H1 (cell line): ENCODE results near the gene PDE4C. TPM values are rescaled to one million over a fixed set of nuclear protein-coding genes. Genes with fewer than 3 reads are reported as not detected.

Experiments
- CTCF ChIA-PET: fragments of 300-600 bp; sonication (Branson Sonifier 250); formaldehyde crosslinking; loops from one replicate; lab custom pipeline; 2021; ENCODE audit not compliant: partially characterized antibody; lab: Charles Lee
- POLR2A ChIA-PET: fragments of 300-600 bp; sonication (Branson Sonifier 250); formaldehyde crosslinking; loops from one replicate; lab custom pipeline; 2021; ENCODE audit warnings: inconsistent platforms; ENCODE audit not compliant: partially characterized antibody; lab: Charles Lee
- DNase-seq, 2 experiments: peaks; one replicate each; pipeline versions ENCODE4 v3.0.0 to v3.0.0-alpha.2; 2010 to 2022; ENCODE audit warnings: low spot score in 2 of 2, low read depth in 1 of 2, mixed read lengths in 1 of 2
- FAIRE-seq: peaks from 2 replicates; lab custom pipeline; 2011; peaks lifted over from hg19 to GRCh38; lab: Jason Lieb, UNC
- H2AFZ ChIP-seq: 2 replicates; pipeline ENCODE4 v1.8.1; 2012; ENCODE audit warnings: low read length, inconsistent platforms
- H2AK5ac ChIP-seq: 2 replicates; pipeline ENCODE4 v1.6.1; 2013; ENCODE audit warnings: low read depth, low read length
- H2BK120ac ChIP-seq: replicated peaks from 2 replicates; pipeline ENCODE3; 2013; ENCODE audit warnings: low read depth, low read length, inconsistent platforms
- H2BK12ac ChIP-seq: 2 replicates; pipeline ENCODE4 v1.6.1; 2013; ENCODE audit warnings: low read depth, low read length
- H2BK15ac ChIP-seq: 2 replicates; pipeline ENCODE4 v1.6.1; 2013; ENCODE audit warnings: low read length
- H2BK20ac ChIP-seq: 2 replicates; pipeline ENCODE4 v1.6.1; 2013; ENCODE audit warnings: low read length
- H2BK5ac ChIP-seq: 2 replicates; pipeline ENCODE4 v1.6.1; 2013; ENCODE audit warnings: low read depth, low read length
- H3K14ac ChIP-seq: 2 replicates; pipeline ENCODE4 v1.6.1; 2013; ENCODE audit warnings: inconsistent platforms; ENCODE audit not compliant: insufficient read length
- H3K18ac ChIP-seq: 2 replicates; pipeline ENCODE4 v1.6.1; 2013; ENCODE audit warnings: low read length; ENCODE audit errors: extremely low read depth
- H3K23ac ChIP-seq: 2 replicates; pipeline ENCODE4 v1.6.1; 2013; ENCODE audit warnings: inconsistent platforms; ENCODE audit not compliant: insufficient read length
- H3K23me2 ChIP-seq: 2 replicates; pipeline ENCODE4 v1.6.1; 2013; ENCODE audit warnings: low read depth, low read length
- H3K27ac ChIP-seq: 2 replicates; pipeline ENCODE4 v1.6.1; 2011; ENCODE audit warnings: low read depth, low read length, inconsistent platforms
- H3K27me3 ChIP-seq, 4 experiments: replicated peaks in 1 of 4; 1 replicate in 1 of 4; 2 replicates in 3 of 4; pipeline versions ENCODE4 v1.6.1 to v1.8.1; 2011 to 2013; ENCODE audit warnings: low read length in 3 of 4, mild to moderate bottlenecking in 3 of 4, inconsistent platforms in 2 of 4, mixed read lengths in 2 of 4, moderate library complexity in 1 of 4; ENCODE audit not compliant: control insufficient read depth in 3 of 4, insufficient read depth in 3 of 4; ENCODE audit errors: extremely low read depth in 1 of 4
- H3K36me3 ChIP-seq, 4 experiments: 2 replicates each; pipeline versions ENCODE4 v1.6.1 to v1.8.1; 2011 to 2013; ENCODE audit warnings: mild to moderate bottlenecking in 4 of 4, low read length in 3 of 4, moderate library complexity in 2 of 4, control low read depth in 1 of 4, inconsistent platforms in 1 of 4; ENCODE audit not compliant: insufficient read depth in 4 of 4, control insufficient read depth in 2 of 4
- H3K4ac ChIP-seq: replicated peaks from 2 replicates; pipeline ENCODE3; 2013; ENCODE audit warnings: low read length, low read depth, mixed read lengths, inconsistent platforms; ENCODE audit not compliant: insufficient read length
- H3K4me1 ChIP-seq, 4 experiments: replicated peaks in 1 of 4; 1 replicate in 1 of 4; 2 replicates in 3 of 4; pipeline versions ENCODE4 v1.6.1 to v1.8.1; 2011 to 2013; ENCODE audit warnings: low read length in 3 of 4, inconsistent platforms in 2 of 4, mixed read lengths in 1 of 4; ENCODE audit not compliant: insufficient read depth in 4 of 4, control insufficient read depth in 3 of 4
- H3K4me2 ChIP-seq, 2 experiments: 2 replicates each; pipeline versions ENCODE4 v1.6.1 to v1.8.1; 2011 to 2013; ENCODE audit warnings: low read depth in 2 of 2, low read length in 2 of 2, control low read depth in 1 of 2, inconsistent platforms in 1 of 2, mild to moderate bottlenecking in 1 of 2; ENCODE audit not compliant: insufficient read depth in 1 of 2
- H3K4me3 ChIP-seq, 4 experiments: fragments of 200-600, 300-600 bp in 1 of 4; sonication (generic), shearing (Covaris generic), sonication (Bioruptor Twin) in 1 of 4; 2 replicates each; pipeline versions ENCODE4 v1.5.1 to v1.8.1; 2011 to 2016; ENCODE audit warnings: low read length in 4 of 4, low read depth in 3 of 4, control low read depth in 2 of 4, inconsistent platforms in 2 of 4, mild to moderate bottlenecking in 2 of 4, mixed read lengths in 1 of 4, moderate library complexity in 1 of 4; ENCODE audit not compliant: insufficient read depth in 2 of 4; ENCODE audit errors: extremely low read depth in 1 of 4
- H3K56ac ChIP-seq: replicated peaks from 2 replicates; pipeline ENCODE3; 2013; ENCODE audit warnings: low read depth, mild to moderate bottlenecking, mixed read lengths, low read length, inconsistent platforms; ENCODE audit not compliant: insufficient read length
- H3K79me1 ChIP-seq: 2 replicates; pipeline ENCODE4 v1.6.1; 2013; ENCODE audit warnings: low read depth, low read length, control low read depth
- H3K79me2 ChIP-seq, 2 experiments: 2 replicates each; pipeline versions ENCODE4 v1.6.1 to v1.8.1; 2012 to 2013; ENCODE audit warnings: low read length in 2 of 2, mild to moderate bottlenecking in 2 of 2, inconsistent platforms in 1 of 2; ENCODE audit not compliant: insufficient read depth in 2 of 2, control insufficient read depth in 1 of 2
- H3K9ac ChIP-seq, 4 experiments: replicated peaks in 1 of 4; 1 replicate in 1 of 4; 2 replicates in 3 of 4; pipeline versions ENCODE4 v1.6.1 to v1.8.1; 2011 to 2013; ENCODE audit warnings: low read depth in 3 of 4, low read length in 3 of 4, control low read depth in 2 of 4, mild to moderate bottlenecking in 2 of 4, moderate library complexity in 2 of 4, inconsistent platforms in 1 of 4; ENCODE audit errors: extremely low read depth in 1 of 4
- H3K9me3 ChIP-seq, 2 experiments: 2 replicates each; pipeline versions ENCODE4 v1.6.1 to v1.8.1; 2012 to 2013; ENCODE audit warnings: mild to moderate bottlenecking in 2 of 2, moderate library complexity in 2 of 2, control low read depth in 1 of 2, inconsistent platforms in 1 of 2, low read depth in 1 of 2, low read length in 1 of 2, mixed read lengths in 1 of 2; ENCODE audit not compliant: insufficient read depth in 2 of 2
- H4K20me1 ChIP-seq, 2 experiments: replicated peaks in 1 of 2; 2 replicates each; pipeline versions ENCODE3 to v1.8.1; 2011 to 2013; ENCODE audit warnings: inconsistent platforms in 2 of 2, low read length in 2 of 2, mild to moderate bottlenecking in 1 of 2; ENCODE audit not compliant: insufficient read depth in 2 of 2, control insufficient read depth in 1 of 2
- H4K5ac ChIP-seq: 2 replicates; pipeline ENCODE4 v1.6.1; 2013; ENCODE audit warnings: low read length, low read depth, mixed read lengths, inconsistent platforms; ENCODE audit not compliant: insufficient read length
- H4K8ac ChIP-seq: 2 replicates; pipeline ENCODE4 v1.8.0; 2013; ENCODE audit warnings: mild to moderate bottlenecking, moderate library complexity, low read length, inconsistent platforms; ENCODE audit not compliant: insufficient read depth; ENCODE audit errors: extremely low read depth
- H4K91ac ChIP-seq: replicated peaks from 2 replicates; pipeline ENCODE3; 2013; ENCODE audit warnings: low read length, mixed read lengths, inconsistent platforms; ENCODE audit not compliant: insufficient read length
- BCL11A ChIP-seq, 2 experiments: IDR thresholded peaks; one replicate each; pipeline ENCODE4 v1.6.1; 2011; ENCODE audit warnings: low read depth in 2 of 2, low read length in 2 of 2, mild to moderate bottlenecking in 2 of 2
- CHD1 ChIP-seq: IDR thresholded peaks from 2 replicates; pipeline ENCODE4 v1.6.1; 2012; ENCODE audit warnings: low read depth, low read length, improper control_type of control experiment
- GABPA ChIP-seq: IDR thresholded peaks from 2 replicates; pipeline ENCODE4 v1.6.1; 2011; ENCODE audit warnings: mild to moderate bottlenecking, low read length, moderate library complexity, borderline replicate concordance; ENCODE audit not compliant: insufficient read depth
- HDAC2 ChIP-seq, 2 experiments: fragments of 300-600 bp in 1 of 2; sonication (generic) in 1 of 2; IDR thresholded peaks; 2 replicates each; pipeline ENCODE4 v1.6.1; 2011 to 2012; ENCODE audit warnings: low read depth in 2 of 2, low read length in 2 of 2, mild to moderate bottlenecking in 2 of 2, moderate library complexity in 2 of 2, borderline replicate concordance in 1 of 2, inconsistent platforms in 1 of 2
- KDM1A ChIP-seq: fragments of 200-600, 300-600 bp; sonication (generic); IDR thresholded peaks from 2 replicates; pipeline ENCODE4 v1.7.1; 2016; ENCODE audit warnings: mild to moderate bottlenecking, low read length, borderline replicate concordance
- RXRA ChIP-seq: IDR thresholded peaks from 2 replicates; pipeline ENCODE4 v1.6.1; 2011; ENCODE audit warnings: low read depth, mild to moderate bottlenecking, low read length, moderate library complexity; ENCODE audit not compliant: insufficient read depth
- SIN3A ChIP-seq, 2 experiments: IDR thresholded peaks in 1 of 2; conservative IDR thresholded peaks in 1 of 2; 2 replicates each; pipeline ENCODE4 v1.6.1; 2011 to 2012; ENCODE audit warnings: low read length in 2 of 2, improper control_type of control experiment in 1 of 2, low read depth in 1 of 2, mild to moderate bottlenecking in 1 of 2
- SP1 ChIP-seq: IDR thresholded peaks from 2 replicates; pipeline ENCODE4 v1.6.1; 2011; ENCODE audit warnings: low read depth, low read length
- SP2 ChIP-seq: IDR thresholded peaks from 2 replicates; pipeline ENCODE4 v1.6.1; 2012; ENCODE audit warnings: mild to moderate bottlenecking, low read length, inconsistent platforms
- SRF ChIP-seq: IDR thresholded peaks from 2 replicates; pipeline ENCODE4 v1.6.1; 2011; ENCODE audit warnings: mild to moderate bottlenecking, low read depth, low read length, moderate library complexity
- TAF7 ChIP-seq: optimal IDR thresholded peaks from 2 replicates; pipeline ENCODE3; 2011; ENCODE audit warnings: low read depth, mild to moderate bottlenecking, inconsistent platforms, low read length, moderate library complexity, borderline replicate concordance
- TEAD4 ChIP-seq: IDR thresholded peaks from 2 replicates; pipeline ENCODE4 v1.6.1; 2012; ENCODE audit warnings: low read depth, low read length, inconsistent platforms, mixed read lengths
- WGBS, 2 experiments: shearing (Covaris generic) in 1 of 2; methylation state at CpG; one replicate each; pipeline versions ENCODE4 v1.1.6 to v1.1.7; 2013 to 2015; ENCODE audit warnings: low lambda C conversion rate in 2 of 2, mixed read lengths in 2 of 2, inconsistent platforms in 1 of 2, low coverage in 1 of 2, missing lambda C conversion rate in 1 of 2; ENCODE audit not compliant: insufficient replicate concordance in 2 of 2, insufficient coverage in 1 of 2, insufficient read length in 1 of 2; ENCODE audit errors: extremely low coverage in 1 of 2, missing lambda C conversion rate in 1 of 2; 5-methylcytosine and 5-hydroxymethylcytosine counted together
- polyA plus RNA-seq, 7 experiments: library from polyadenylated mRNA; depleted of rRNA in 3 of 7; stranded (reverse) in 5 of 7; unstranded in 2 of 7; fragments of >200 nt in 5 of 7; fragments of 200-250 nt in 2 of 7; gene quantifications; 1 replicate in 5 of 7; 2 replicates in 1 of 7; 4 replicates in 1 of 7; pipeline versions ENCODE4 v1.2.1 to v1.2.3, GENCODE V29; 2011 to 2013; ENCODE audit warnings: missing spikeins in 2 of 7, mixed read lengths in 2 of 7
- total RNA-seq: library from RNA; stranded (reverse); fragmentation: NEBNext Ultra II Directional; extraction: Animal tissue kit (Norgen Biotek cat#: 25700); gene quantifications from 2 replicates; pipeline ENCODE4 v1.2.1, GENCODE V29; 2021
- TF ChIP-seq, protein P1 (sequence below): IDR thresholded peaks from 2 replicates; pipeline ENCODE4 v1.6.1; 2012; ENCODE audit warnings: inconsistent platforms

PDE4C gene
- total and polyA plus RNA-seq, 2 of the 8 experiments (the other 6 are each of a cell fraction or from before 2014, with no cell fraction given) = 2.7 to 3.1 TPM

DNA sequence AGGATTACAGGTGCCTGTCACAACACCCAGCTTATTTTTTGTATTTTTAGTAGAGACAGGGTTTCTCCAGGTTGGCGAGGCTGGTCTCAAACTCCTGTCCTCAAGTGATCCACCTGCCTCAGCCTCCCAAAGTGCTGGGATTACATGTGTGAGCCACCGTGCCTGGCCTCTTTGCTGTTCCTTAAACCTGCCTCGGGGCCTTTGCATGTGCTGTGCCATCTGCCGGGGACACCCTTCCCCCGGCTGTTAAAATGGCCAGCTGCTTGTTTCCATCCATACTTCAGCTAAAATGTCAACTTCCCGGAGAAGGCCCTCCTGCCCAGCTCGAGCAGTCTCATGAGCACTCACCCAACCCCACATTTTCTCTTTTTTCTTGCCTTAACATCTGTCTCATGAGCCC lies 19.1 kb upstream of the PDE4C start:
- H3K4me3 ChIP-seq = no peak overlapping the region
- DNase-seq (no peak), FAIRE-seq (no peak)
- no peak overlapping the region for H3K4ac ChIP-seq
- peaks cover 0 to 4% (median 0%) of the 10 kb centered on the region in 4 experiments; a peak in 1 of 7 replicates for H3K4me1 ChIP-seq
- no peak overlapping the region for H2BK15ac ChIP-seq
- H2BK20ac ChIP-seq = no peak overlapping the region
- CTCF ChIA-PET = interaction anchor here (1.2 to 18.7 kb wide), 6 partner anchors 7 to 77 kb away, joined by 3 to 305 read pairs (median 65); partner anchors contain the start of genes IQCN, JUND and RAB3A
- no peak overlapping the region for H2BK5ac ChIP-seq
- H2AK5ac ChIP-seq = no peak overlapping the region
- no peaks in the 10 kb centered on the region for H3K27me3 ChIP-seq
- H4K8ac ChIP-seq = no peak overlapping the region
- no peaks in the 10 kb centered on the region for H3K23me2 ChIP-seq
- H3K9me3 ChIP-seq = no peaks in the 10 kb centered on the region
- H3K23ac ChIP-seq = no peak overlapping the region
- no peak overlapping the region for H3K14ac ChIP-seq
- no peak overlapping the region for H2BK12ac ChIP-seq
- WGBS, 2 experiments = 76% methylated on average over 7 of the region's 7 CpGs; no CpG with 5 or more reads in 1 of the 2 experiments
- H2BK120ac ChIP-seq = no peak overlapping the region
- POLR2A ChIA-PET = interaction anchor here (0.9 to 2.8 kb wide), 4 partner anchors 10 to 62 kb away, joined by 3 to 10 read pairs (median 4); partner anchors contain the start of gene JUND
- H3K79me2 ChIP-seq = no peaks in the 10 kb centered on the region
- no peak overlapping the region for H3K27ac ChIP-seq
- H4K20me1 ChIP-seq = peaks cover 0 to 1% of the 10 kb centered on the region in 2 experiments
- no peaks in the 10 kb centered on the region for H3K79me1 ChIP-seq
- H4K91ac ChIP-seq = no peak overlapping the region
- H3K4me2 ChIP-seq = no peak overlapping the region
- H3K9ac ChIP-seq = no peak overlapping the region
- H2AFZ ChIP-seq = no peak overlapping the region
- H3K18ac ChIP-seq = no peak overlapping the region
- H3K56ac ChIP-seq = no peak overlapping the region
- H4K5ac ChIP-seq = no peak overlapping the region
- no peaks in the 10 kb centered on the region for H3K36me3 ChIP-seq
- no peak for TF ChIP-seq RXRA
- TF ChIP-seq SIN3A (conservative IDR thresholded peaks at IDR 0.05 in 1 of 2, IDR thresholded peaks at IDR 0.05 in 1 of 2; ENCODE audit: low read depth in 1 of 2, low read length in 2 of 2) = no peak
- TF ChIP-seq, protein P1, sequence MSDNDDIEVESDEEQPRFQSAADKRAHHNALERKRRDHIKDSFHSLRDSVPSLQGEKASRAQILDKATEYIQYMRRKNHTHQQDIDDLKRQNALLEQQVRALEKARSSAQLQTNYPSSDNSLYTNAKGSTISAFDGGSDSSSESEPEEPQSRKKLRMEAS = no peak
- TF ChIP-seq HDAC2 (IDR thresholded peaks at IDR 0.05; ENCODE audit: borderline replicate concordance in 1 of 2, low read depth in 2 of 2, low read length in 2 of 2) = no peak
- no peak for TF ChIP-seq CHD1
- TF ChIP-seq SP1 = no peak
- no peak for TF ChIP-seq SP2
- no peak for TF ChIP-seq GABPA
- no peak for TF ChIP-seq BCL11A (IDR thresholded peaks at IDR 0.05; ENCODE audit: low read depth in 2 of 2, low read length in 2 of 2)
- TF ChIP-seq KDM1A = no peak
- TF ChIP-seq TEAD4 = no peak
- no peak for TF ChIP-seq TAF7
- no peak for TF ChIP-seq SRF
